ENCODE measurements around the gene CALY. TPM values are rescaled to one million over a fixed set of nuclear protein-coding genes. Genes with fewer than 3 reads are reported as not detected.

Gene CALY
- total RNA-seq, 2 experiments from 2014 or later: 3.8 to 3.9 TPM

GRCh38 chr10:133295426-133296320 lies 41.0 kb downstream of the CALY start:
- H3K36me3 Mint-ChIP-seq (ENCODE audit: low read depth): peaks cover 73% of the 10 kb centered on the region
- no peak overlapping the region for H3K4me3 Mint-ChIP-seq

DNA sequence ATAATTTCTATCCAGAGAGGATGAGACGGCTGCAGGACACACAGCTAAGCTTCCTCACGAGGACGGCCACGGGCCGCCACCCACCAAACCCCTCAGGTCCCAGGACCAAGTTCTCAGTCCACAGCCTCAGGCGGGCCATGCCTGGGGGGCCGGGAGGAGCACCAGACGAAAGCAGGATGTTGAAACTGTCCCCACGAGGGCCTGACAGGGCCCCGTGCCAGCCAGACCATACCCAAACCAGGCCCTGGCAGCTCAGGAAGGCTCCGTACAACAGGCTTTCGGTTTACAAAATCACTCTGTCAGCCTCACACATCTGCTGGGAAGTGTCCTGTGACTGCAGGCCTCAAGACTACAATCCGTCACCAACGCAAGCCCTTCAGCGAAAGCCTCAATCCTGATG lies 42.5 kb downstream of the CALY start:
- H3K36me3 ChIP-seq (ENCODE audit: insufficient read depth, low read length): peaks cover 83% of the 10 kb centered on the region
- no peaks in the 10 kb centered on the region for H3K27me3 ChIP-seq (ENCODE audit: control insufficient read depth in 1 of 2, insufficient read depth in 2 of 2, low read length in 2 of 2)
- no peak overlapping the region for H3K27ac Mint-ChIP-seq
- ATAC-seq (ENCODE audit: poor library complexity) (no peak), DNase-seq (peak in 2 of 14 experiments; percentile 37 to 54)
- intact Hi-C loops (cut with DNase I, micrococcal nuclease): no loop called here
- ChIA-PET POLR2A (no interaction called here), CTCF (no interaction called here)
- no peaks in the 10 kb centered on the region for H3K4me1 Mint-ChIP-seq (ENCODE audit: low read depth)
- H3K27me3 Mint-ChIP-seq: no peaks in the 10 kb centered on the region
- peaks cover 72% of the 10 kb centered on the region for H3K36me3 Mint-ChIP-seq (ENCODE audit: low read depth)
- no peak overlapping the region for H3K27ac ChIP-seq (ENCODE audit: low read depth in 1 of 2, low read length in 2 of 2)
- H3K9me3 Mint-ChIP-seq: no peaks in the 10 kb centered on the region
- no peaks in the 10 kb centered on the region for H3K9me3 ChIP-seq (ENCODE audit: control insufficient read depth in 1 of 2, insufficient read depth in 1 of 2, low read length in 2 of 2)
- TF ChIP-seq, protein P1, sequence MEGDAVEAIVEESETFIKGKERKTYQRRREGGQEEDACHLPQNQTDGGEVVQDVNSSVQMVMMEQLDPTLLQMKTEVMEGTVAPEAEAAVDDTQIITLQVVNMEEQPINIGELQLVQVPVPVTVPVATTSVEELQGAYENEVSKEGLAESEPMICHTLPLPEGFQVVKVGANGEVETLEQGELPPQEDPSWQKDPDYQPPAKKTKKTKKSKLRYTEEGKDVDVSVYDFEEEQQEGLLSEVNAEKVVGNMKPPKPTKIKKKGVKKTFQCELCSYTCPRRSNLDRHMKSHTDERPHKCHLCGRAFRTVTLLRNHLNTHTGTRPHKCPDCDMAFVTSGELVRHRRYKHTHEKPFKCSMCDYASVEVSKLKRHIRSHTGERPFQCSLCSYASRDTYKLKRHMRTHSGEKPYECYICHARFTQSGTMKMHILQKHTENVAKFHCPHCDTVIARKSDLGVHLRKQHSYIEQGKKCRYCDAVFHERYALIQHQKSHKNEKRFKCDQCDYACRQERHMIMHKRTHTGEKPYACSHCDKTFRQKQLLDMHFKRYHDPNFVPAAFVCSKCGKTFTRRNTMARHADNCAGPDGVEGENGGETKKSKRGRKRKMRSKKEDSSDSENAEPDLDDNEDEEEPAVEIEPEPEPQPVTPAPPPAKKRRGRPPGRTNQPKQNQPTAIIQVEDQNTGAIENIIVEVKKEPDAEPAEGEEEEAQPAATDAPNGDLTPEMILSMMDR (IDR thresholded peaks at IDR 0.05): no peak
- H3K4me3 Mint-ChIP-seq: no peak overlapping the region
- no peak overlapping the region for H3K4me3 ChIP-seq (ENCODE audit: low read length)
- H3K4me1 ChIP-seq (ENCODE audit: insufficient read depth, low read length): peaks cover 4% of the 10 kb centered on the region

More at GRCh38 chr10:133295426-133296320, 41.0 kb downstream of the CALY start:
- peaks cover 85% of the 10 kb centered on the region for H3K36me3 ChIP-seq (ENCODE audit: insufficient read depth, low read length)
- intact Hi-C loops (cut with DNase I, micrococcal nuclease): loop anchor here in 1 of 2 experiments (2.0 kb wide), 1 partner anchor 17 kb away; no protein-coding TSS in a partner anchor
- Mint-ChIP-seq H3K9me3 (no peaks in the 10 kb centered on the region), H3K27me3 (no peaks in the 10 kb centered on the region), H3K27ac (no peak overlapping the region), H3K4me1 (ENCODE audit: low read depth) (no peaks in the 10 kb centered on the region)
- TF ChIP-seq, protein P1 (IDR thresholded peaks at IDR 0.05): no peak
- no peak overlapping the region for H3K4me3 ChIP-seq (ENCODE audit: low read length)
- ATAC-seq (ENCODE audit: poor library complexity): no peak
- no peak overlapping the region for H3K27ac ChIP-seq (ENCODE audit: low read depth in 1 of 2, low read length in 2 of 2)
- H3K27me3 ChIP-seq (ENCODE audit: control insufficient read depth in 1 of 2, insufficient read depth in 2 of 2, low read length in 2 of 2): no peaks in the 10 kb centered on the region
- peaks cover 4% of the 10 kb centered on the region for H3K4me1 ChIP-seq (ENCODE audit: insufficient read depth, low read length)
- H3K9me3 ChIP-seq (ENCODE audit: control insufficient read depth in 1 of 2, insufficient read depth in 1 of 2, low read length in 2 of 2): no peaks in the 10 kb centered on the region
- DNase-seq: no peak
- ChIA-PET POLR2A (no interaction called here), CTCF (no interaction called here)

DNA sequence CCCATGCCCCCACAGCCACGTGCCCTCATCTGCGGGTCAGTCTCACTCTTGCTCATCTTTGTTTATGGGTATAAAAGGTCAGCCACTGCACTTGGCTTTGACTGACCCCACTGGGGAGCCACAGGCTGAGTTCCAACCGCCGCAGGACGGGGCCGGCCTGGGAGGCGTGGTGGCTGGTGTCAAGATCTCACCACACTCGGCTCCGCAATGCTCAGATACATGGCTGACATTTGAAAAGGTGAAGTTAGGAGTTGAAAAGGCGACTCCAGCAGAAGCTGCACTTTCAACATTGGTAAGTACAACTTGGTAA lies 42.9 kb downstream of the CALY start:
- no peak overlapping the region for H3K27ac ChIP-seq (ENCODE audit: low read depth in 1 of 2, low read length in 2 of 2)
- ChIA-PET CTCF (no interaction called here), POLR2A (no interaction called here)
- Mint-ChIP-seq H3K36me3 (ENCODE audit: low read depth) (peaks cover 72% of the 10 kb centered on the region), H3K27me3 (no peaks in the 10 kb centered on the region), H3K4me1 (ENCODE audit: low read depth) (no peaks in the 10 kb centered on the region), H3K27ac (no peak overlapping the region), H3K9me3 (no peaks in the 10 kb centered on the region), H3K4me3 (no peak overlapping the region)
- no peak overlapping the region for H3K4me3 ChIP-seq (ENCODE audit: low read length)
- ATAC-seq (ENCODE audit: poor library complexity) (no peak), DNase-seq (no peak)
- H3K9me3 ChIP-seq (ENCODE audit: control insufficient read depth in 1 of 2, insufficient read depth in 1 of 2, low read length in 2 of 2): no peaks in the 10 kb centered on the region
- no peaks in the 10 kb centered on the region for H3K27me3 ChIP-seq (ENCODE audit: control insufficient read depth in 1 of 2, insufficient read depth in 2 of 2, low read length in 2 of 2)
- peaks cover 4% of the 10 kb centered on the region for H3K4me1 ChIP-seq (ENCODE audit: insufficient read depth, low read length)
- peaks cover 83% of the 10 kb centered on the region for H3K36me3 ChIP-seq (ENCODE audit: insufficient read depth, low read length)
- intact Hi-C loops (cut with DNase I, micrococcal nuclease): no loop called here
- TF ChIP-seq, protein P1 (IDR thresholded peaks at IDR 0.05): no peak
